Hematopoietic multipotent progenitor cell treated with erythropoietin and hydrocortisone succinate and interleukin-3 and kit ligand, for 6 days (in vitro differentiated cells): ENCODE measurements around the gene RANBP2.
"Not testable (repeated sequence)": the region's sequence is repeated elsewhere in the genome, so short reads cannot be mapped to it uniquely, and the experiment has no call there.

Source experiments
- DNase-seq: peaks from one replicate; pipeline ENCODE4 v3.0.0-alpha.2; 2015

RANBP2 gene

DNA sequence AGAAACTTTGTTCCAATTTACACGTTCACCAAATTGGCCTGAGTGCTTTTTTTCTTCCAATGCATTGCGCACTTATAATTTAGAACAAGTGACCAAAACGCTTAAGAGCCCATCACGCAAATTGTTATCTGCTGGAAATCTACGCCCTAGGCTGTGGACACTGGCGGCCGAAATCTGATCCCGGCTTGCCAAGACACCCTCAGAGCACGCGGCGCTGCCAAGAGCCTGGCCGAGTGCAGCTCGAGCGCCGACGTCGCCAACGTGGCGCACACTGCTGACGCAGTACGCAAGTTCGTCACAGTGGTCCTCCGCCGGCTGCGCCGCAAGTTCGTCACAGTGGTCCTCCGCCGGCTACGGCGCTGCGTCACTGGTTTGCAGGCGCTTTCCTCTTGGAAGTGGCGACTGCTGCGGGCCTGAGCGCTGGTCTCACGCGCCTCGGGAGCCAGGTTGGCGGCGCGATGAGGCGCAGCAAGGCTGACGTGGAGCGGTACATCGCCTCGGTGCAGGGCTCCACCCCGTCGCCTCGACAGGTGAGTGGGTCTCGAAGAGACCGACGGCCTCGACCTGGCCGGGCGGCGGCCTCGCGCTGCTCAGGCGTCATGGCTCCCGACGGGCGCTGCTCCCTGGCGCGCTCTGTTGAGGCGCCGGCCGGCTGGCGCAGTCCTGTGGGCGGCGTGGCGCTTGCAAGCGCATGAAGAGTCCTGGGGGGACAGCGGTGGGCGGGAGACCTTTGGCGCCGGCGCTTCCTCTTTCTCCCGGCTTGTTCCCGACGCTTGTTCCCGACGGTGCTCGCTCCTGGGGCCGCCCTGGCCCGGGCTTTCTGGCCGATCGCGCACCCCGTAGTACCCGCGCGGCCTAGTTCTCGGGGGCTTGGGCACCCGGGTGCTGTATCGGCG, at the start of gene RANBP2:
RANBP2 (plus strand) TSS at position 334 of the 896 bp plus-strand sequence; CDS start at position 459, 125 bp downstream.
- peak; percentile 96 for DNase-seq

DNA sequence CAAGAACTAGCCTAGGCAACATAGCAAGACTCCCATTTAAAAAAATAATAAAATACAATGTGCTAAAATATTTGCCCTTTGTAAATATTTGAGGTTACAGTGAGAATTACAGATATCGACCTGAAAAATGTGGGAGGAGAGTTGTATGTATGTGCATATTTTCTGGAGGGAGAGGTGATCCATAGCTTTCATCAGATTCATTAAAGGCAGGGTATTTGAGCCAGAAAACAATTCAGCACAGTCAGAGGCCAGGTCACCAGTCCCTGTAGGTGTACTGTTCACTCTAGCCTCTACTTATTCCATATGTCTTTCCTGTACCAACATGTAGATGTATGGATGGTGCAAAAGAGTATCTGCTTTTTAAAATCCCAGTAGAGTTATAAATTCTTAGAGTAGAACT, 49.0 kb upstream of the RANBP2 start:
- DNase-seq, result not testable (repeated sequence)

DNA sequence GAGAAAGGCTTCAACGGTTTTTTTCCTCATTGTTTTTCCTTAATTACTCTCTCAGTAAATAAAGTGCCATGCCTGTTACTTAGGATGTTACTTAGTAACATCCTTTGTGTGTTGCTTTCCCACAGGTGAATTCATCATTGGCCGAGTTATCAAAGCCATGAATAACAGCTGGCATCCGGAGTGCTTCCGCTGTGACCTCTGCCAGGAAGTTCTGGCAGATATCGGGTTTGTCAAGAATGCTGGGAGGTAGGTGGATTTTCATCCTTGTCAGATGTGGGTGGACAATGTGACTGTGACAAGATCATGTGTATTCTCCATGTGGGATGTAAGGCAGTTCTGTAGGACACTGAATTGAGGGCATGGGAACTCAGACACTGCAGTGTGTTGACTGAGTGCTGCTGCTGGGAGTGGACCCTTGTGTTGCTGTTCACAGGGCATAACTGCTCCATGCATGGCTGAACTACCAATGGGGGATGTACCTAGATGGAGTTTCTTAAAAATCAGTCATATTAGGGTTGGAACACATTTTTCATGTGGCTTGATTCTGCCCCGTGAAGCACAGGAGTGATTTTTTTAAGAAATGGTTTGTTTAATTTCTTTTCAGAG, 47.0 kb upstream of the RANBP2 start:
- DNase-seq, result not testable (repeated sequence)

DNA sequence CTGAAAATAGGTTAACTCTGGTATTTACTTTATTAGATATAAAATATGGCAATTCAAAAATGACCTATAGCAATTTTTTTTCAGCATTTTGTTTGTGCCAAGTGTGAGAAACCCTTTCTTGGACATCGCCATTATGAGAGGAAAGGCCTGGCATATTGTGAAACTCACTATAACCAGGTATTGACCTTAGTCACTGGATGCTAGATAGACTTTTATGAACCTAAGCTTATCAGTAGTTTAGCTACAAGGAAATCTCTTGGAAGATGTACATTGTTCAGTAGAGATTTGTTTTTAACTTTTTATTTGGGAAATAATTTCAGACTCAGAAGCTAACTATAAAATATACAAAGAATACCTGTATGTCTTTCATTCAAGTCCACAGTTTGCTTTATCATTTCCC, 42.8 kb upstream of the RANBP2 start:
- not testable (repeated sequence) for DNase-seq

DNA sequence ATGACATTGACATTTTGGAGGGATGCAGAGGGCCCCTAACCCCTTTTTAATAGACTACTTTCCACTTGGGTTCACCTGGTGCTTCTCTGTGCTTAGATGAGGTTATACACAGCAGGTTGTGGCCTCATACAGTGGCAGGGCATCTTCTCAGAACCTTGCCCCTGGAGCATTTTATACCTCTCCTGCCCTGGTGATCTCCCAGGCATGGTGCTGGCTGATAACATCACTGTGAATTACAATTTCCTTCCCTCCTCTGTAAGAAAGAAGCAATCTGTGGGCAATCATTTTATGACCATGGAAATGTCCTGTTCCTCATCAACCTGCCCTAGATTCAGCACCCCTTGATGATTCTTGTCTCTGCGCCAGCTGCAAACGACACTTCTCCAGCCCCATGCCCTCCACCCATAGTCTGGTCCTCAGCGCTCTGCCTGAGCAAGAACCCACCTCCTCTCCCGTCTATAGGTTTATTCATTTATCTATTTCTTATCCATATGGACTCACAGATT, 42.0 kb upstream of the RANBP2 start:
- DNase-seq, result not testable (repeated sequence)

DNA sequence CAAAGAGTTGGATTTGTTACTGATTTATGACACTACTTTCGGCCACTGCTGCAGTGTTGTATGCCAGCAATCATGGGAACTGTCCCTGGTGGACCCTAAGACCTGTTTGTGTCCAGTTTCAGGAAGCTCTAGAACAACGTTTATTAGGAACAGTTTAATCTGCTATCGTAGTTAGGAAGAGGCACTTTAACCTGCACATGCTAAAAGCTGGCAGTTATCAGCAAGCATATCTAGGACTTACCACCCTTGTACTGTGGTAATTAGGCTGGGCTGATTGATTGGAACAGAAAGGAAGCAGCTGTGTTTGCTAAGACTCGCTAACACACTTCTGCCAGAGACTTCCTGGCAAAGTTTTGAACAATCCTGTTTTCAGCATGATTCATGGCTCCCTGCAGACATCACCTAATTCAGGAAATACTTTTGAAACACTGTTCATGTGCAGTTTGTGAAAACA, 41.1 kb upstream of the RANBP2 start:
- DNase-seq, result not testable (repeated sequence)

DNA sequence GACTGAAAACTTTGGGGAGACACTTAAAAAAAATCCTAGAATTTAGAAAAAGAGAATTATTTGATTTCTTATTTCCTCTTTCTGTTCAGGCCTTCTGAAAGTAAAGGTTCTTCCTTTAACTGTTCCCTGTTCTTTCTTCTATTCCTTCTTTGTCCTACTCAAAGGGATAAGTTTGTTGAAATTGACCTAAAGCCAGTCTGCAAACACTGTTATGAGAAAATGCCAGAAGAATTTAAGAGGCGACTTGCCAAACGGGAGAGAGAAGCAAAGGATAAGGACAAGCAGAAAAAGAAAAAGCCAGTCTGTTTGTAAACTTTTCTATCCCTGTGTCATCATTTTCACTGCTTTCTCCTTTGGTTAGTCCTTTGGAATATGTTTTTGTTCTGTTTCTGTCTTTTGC, 38.5 kb upstream of the RANBP2 start:
- not testable (repeated sequence) for DNase-seq

DNA sequence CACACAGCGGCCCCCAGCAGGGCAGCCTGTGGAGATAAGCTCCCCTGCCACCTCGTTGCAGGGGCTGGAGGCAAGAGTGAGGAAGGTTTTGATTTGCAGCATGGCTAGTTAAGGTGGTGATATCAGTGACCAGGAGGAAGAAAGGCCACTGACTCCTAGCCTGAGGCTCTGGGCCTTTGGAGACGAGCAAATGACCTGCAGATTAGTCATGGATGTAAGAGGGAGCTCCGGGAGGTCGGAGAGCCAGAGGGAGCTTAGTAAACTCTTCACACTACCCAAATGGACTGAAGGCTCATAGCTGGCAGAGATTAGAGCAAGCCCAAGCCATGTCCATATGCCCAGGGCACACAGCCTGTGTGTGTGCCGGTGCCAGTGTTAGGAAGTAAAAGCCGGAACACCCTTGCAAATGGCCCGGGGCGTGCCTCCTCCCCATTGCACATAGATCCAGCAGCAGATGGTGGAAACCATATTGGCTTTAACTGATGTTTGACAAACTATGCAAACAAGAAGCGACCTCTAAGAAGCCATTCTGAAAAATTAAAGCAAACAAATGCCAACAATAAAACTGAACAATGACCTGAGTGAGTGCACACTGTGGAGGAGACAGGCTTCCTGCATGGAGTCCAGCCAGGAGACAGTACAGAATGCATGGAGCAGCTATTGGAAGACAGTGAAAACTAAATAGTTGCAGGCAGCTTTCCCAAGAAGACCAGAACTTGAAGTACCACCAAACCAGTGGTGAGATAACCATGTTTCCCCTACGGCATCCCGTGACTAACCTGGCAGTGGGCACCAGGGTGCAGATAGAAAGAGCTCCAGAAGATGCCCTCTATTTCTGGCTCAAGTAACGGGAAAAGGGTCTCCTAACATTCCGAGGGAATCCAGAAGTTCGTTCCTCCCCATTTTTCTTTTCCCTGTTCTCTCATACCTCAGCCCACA, 30.2 kb upstream of the RANBP2 start:
- not testable (repeated sequence) for DNase-seq

DNA sequence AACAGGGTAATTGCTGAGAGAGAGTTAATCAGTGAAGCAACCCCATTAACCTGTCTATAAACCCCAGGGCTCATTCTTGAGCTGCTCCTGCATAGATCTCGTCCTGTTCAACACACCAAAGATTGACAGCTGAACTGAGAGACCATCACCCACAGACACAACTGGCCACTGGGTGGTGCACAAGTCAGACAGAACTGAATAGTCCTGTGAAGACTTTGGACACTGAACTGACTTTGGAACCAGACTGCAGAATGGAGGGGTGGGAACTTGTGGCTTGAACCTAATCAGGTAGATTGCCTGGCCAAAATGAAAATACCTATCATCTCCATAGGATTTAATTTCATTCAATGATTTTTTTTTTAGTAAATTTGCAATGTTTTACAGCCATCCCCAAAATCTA, 29.3 kb upstream of the RANBP2 start:
- peak; percentile 22 for DNase-seq

DNA sequence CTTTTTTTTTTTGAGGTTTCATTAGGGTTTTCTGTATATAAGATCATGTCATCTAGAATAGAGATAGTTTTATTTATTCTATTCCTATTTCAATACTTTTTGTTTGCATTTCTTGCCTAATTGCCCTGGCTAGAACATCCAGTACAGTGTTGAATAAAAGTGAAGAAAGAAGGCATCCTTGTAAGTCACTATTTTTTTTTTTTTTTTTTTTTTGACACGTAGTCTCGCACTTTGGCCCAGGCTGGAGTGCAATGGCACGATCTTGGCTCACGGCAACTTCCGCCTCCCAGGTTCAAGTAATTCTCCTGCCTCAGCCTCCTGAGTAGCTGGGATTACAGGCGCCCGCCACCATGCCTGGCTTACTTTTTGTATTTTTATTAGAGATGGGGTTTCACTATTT, 27.8 kb upstream of the RANBP2 start:
- DNase-seq, result no peak

DNA sequence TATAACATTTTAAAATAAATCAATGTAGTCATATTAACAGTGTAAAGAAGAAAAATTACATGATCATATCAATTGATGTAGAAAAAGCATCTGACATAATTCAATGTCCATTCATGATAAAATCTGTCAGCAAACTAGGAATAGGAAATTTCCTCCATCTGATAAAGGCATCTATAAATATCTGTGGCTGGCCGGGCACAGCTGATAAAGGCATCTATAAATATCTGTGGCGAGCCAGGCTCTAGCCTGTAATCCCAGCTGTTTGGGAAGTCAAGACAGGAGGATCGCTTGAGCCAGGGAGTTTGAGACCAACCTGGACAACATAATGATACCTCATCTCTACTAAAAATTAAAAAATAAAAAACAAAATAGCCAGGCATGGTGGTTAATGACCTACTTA, 18.1 kb upstream of the RANBP2 start:
- DNase-seq, result no peak

DNA sequence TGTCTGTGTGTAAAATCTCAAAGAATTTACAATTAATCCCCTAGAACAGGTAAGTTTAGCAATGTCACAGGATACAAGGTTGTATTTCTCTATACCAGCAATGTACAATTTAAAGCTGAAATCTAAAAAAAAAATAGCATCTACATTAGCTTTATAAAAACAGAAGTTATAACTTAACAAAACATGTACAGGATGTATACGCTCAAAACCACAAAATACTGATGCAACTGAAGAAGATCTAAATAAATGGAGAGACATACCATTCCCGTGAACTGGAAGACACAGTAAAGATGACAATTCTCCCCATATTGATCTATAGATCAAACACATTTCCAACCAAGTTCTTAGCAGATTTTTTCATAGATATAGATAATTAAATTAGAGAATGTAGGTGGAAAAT, 17.5 kb upstream of the RANBP2 start:
- DNase-seq, result no peak

DNA sequence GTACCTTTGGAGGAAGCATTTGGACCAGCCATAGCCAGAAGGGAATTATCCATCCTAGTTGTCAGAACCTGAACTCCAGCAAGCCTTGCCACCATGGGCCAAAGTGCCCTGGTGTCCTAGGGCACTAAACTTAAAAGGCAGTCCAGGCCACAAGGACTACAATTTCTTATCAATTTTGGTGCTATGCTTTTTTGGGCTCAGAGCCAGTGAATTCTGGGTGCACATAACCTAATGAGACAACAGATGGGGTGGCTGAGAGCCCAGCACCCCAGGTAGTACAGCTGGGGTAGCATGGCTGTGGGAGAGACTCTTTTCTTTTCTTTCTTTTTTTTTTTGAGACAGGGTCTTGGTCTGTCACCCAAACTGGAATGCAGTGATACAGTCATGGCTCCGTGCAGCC, 14.4 kb upstream of the RANBP2 start:
- DNase-seq, result peak; percentile 62

DNA sequence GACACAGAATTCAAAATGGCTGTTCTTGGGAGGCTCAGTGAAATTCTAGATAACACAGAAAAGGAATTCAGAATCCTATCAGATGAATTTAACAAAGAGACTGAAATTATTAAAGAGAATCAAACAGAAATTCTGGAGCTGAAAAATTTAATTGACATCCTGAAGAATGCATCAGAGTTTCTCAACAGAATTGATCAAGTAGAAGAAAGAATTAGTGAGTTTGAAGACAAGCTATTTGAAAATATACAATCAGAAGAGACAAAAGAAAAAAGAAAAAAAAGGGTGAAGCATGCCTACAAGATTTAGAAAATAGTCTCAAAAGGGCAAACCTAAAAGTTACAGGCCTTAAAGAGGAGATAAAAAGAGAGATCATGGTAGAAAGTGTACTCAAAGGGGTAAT, 12.0 kb upstream of the RANBP2 start:
- no peak for DNase-seq

DNA sequence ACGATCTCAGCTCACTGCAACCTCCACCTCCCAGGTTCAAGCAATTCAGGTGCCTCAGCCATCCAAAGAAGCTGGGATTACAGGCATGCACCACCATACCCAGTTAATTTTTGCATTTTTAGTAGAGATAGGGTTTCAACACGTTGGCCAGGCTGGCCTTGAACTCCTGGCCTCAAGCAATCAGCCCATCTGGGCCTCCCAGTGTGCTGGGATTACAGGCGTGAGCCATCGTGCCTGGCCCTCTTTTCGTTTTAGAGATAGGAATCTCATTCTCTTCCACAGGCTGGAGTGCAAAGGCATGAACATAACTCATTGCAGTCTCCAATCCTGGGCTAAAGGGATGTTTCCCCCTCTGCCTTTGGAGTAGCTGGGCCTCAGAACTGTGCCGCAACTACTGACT, 2.3 kb upstream of the RANBP2 start:
- not testable (repeated sequence) for DNase-seq

DNA sequence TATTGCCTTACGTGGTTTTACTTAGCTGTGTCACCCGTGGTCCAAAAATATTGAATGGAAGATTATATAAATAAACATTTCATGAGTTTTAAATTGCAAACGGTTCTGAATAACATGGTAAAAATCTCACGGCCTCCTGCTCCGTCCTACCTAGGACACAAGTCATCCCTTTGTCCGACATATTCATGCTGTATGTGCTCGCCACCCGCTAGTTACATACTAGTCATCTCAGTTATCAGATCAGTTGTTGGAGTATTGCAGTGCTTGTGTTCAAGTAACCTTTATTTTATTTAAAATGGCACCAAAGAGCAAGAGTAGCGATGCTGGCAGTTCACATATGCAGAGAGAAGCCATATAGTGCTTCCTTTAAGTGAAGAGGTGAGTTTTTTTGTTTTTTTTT, 6.8 kb downstream of the RANBP2 start:
- not testable (repeated sequence) for DNase-seq

DNA sequence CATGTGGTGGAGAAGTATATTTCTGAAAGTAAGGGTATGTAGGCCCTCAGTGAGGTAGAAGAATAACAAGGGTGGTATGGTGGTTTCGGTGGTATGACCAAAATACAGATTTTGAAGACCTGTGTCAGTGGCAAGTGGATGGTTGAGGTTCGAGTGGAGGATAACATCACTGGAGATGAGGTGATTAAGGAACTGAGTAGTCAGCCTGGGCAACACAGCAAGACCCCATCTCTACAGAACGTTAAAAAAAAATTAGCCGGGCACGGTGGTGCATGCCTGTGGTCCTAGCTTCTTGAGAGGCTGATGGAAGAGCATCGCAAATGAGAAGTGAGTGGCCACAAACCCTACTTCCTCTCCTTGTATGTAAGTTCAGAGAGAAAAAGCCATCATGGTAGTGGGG, 15.4 kb downstream of the RANBP2 start:
- not testable (repeated sequence) for DNase-seq

DNA sequence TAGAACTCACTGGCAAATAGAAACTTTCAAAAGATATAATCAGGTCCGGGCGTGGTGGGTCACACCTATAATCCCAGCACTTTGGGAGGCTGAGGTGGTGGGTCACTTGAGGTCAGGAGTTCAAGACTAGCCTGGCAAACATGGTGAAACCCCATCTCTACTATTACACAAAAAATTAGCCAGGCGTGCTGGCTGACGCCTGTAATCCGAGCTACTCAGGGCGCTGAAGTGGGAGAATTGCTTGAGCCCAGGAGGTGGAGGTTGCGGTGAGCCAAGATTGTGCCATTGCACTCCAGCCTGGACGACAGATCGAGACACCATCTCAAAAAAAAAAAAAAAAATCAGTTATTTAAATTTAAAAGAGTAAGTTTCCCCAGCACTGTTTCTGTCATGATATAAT, 38.7 kb downstream of the RANBP2 start:
- not testable (repeated sequence) for DNase-seq

DNA sequence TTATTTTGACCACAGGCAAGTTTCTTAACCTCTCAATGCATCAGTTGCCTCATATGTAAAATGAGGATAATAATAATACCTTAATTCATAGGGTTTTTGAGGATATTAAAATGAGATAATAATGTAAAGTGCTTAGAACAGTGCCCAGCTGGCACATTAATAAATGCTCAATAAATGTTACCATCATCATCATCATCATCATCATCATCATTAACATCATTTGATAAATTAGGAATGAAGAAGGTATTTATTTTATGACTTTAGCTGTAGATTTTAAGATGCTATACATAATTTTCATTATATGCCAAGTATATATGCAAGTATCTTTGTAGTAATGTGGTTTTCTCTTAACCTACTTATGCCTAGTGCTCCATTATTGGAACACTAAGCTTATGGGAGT, 43.3 kb downstream of the RANBP2 start:
- DNase-seq, result not testable (repeated sequence)

DNA sequence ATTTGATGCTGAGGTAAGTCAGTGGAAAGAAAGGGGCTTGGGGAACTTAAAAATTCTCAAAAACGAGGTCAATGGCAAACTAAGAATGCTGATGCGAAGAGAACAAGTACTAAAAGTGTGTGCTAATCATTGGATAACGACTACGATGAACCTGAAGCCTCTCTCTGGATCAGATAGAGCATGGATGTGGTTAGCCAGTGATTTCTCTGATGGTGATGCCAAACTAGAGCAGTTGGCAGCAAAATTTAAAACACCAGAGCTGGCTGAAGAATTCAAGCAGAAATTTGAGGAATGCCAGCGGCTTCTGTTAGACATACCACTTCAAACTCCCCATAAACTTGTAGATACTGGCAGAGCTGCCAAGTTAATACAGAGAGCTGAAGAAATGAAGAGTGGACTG, 47.4 kb downstream of the RANBP2 start:
- DNase-seq, result not testable (repeated sequence)

DNA sequence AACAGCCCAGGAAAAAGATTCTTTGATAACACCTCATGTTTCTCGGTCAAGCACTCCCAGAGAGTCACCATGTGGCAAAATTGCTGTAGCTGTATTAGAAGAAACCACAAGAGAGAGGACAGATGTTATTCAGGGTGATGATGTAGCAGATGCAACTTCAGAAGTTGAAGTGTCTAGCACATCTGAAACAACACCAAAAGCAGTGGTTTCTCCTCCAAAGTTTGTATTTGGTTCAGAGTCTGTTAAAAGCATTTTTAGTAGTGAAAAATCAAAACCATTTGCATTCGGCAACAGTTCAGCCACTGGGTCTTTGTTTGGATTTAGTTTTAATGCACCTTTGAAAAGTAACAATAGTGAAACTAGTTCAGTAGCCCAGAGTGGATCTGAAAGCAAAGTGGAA, 48.6 kb downstream of the RANBP2 start:
- not testable (repeated sequence) for DNase-seq

DNA sequence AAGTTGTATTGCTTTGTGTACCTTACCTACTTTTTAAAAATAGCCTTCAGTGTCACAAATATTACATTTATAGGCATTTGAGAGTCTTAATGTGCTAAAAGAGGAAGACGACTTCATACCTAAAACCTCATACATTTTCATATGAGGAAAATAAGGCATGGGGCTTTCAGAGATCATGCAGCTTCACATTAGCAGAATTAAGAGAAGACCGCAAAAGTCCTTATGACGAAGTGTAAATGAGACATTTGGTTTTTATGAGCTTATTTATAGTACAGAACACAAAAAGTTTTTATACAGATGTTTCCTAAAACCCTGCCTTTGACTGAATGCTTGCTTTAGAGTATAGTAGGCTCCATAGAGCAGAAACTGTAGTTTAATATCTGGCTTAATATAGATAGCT, 57.2 kb downstream of the RANBP2 start:
- DNase-seq, result no peak

DNA sequence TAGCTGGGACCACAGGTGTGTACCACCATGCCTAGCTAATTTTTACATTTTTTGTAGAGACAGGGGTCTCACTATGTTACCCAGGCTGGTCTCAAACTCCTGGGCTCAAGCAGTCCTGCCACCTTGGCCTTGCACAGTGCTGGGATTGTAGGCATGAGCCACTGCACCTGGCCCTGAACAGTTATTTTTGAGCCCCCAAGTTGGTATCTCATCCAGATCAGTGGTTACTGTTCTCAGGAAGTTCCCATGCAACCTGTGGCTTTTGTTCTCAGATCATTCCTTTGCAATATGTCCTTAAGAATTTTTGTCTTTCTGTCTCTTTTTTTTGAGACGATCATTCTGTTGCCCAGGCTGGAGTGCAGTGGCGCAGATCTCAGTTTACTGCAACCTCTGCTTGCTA, 59.6 kb downstream of the RANBP2 start:
- no peak for DNase-seq
